ENCODE data around the gene CNFN.
"Not testable (repeated sequence)": the region's sequence is repeated elsewhere in the genome, so short reads cannot be mapped to it uniquely, and the experiment has no call there.

Gene CNFN

GRCh38 chr19:42345191-42345812 is 44.8 kb downstream of the CNFN start:
- no peak for DNase-seq

GRCh38 chr19:42344336-42344893 is 45.7 kb downstream of the CNFN start:
- no peak for DNase-seq

GRCh38 chr19:42343344-42344110 is 46.6 kb downstream of the CNFN start:
- DNase-seq: no peak

GRCh38 chr19:42339922-42340321 is 50.2 kb downstream of the CNFN start:
- DNase-seq: not testable (repeated sequence)

GRCh38 chr19:42339126-42339860 is 50.8 kb downstream of the CNFN start:
- DNase-seq: not testable (repeated sequence)

All from midbrain (tissue), 1 donor.